GM23338 (cell line): ENCODE results near the gene ZSCAN9. TPM values are rescaled to one million over a fixed set of nuclear protein-coding genes. Genes with fewer than 3 reads are reported as not detected.
A peak's percentile ranks its signal among the peaks of the same experiment; 100 is the strongest.

Source experiments
- ATAC-seq: fragments of 200-7000 bp; cut with Tn5 transposase; 3 replicates; pipeline ENCODE4 v1.9.1; 2020
- DNase-seq: peaks from one replicate; pipeline ENCODE4 v3.0.0-alpha.2; 2015; ENCODE audit warnings: low spot score
- H2AFZ ChIP-seq: fragments of 200-600 bp; sonication (generic); 2 replicates; pipeline ENCODE4 v1.8.0; 2016; ENCODE audit warnings: antibody characterized with exemption, mild to moderate bottlenecking, moderate library complexity
- H3F3A ChIP-seq: fragments of 200-600 bp; sonication (generic); replicated peaks from 2 replicates; pipeline ENCODE4 v1.8.0; 2017; ENCODE audit warnings: antibody characterized with exemption, mixed run types, low read depth
- H3K27ac ChIP-seq: fragments of 200-600 bp; sonication (generic); 2 replicates; pipeline ENCODE4 v1.6.1; 2016; ENCODE audit warnings: low read depth
- H3K27me3 ChIP-seq: fragments of 200-600 bp; sonication (generic); 2 replicates; pipeline ENCODE4 v1.8.0; 2016; ENCODE audit warnings: mild to moderate bottlenecking, mixed run types, moderate library complexity; ENCODE audit not compliant: insufficient read depth
- H3K36me3 ChIP-seq: fragments of 200-600 bp; sonication (generic); 2 replicates; pipeline ENCODE4 v1.8.0; 2016; ENCODE audit warnings: mild to moderate bottlenecking; ENCODE audit not compliant: insufficient read depth
- H3K4me1 ChIP-seq: fragments of 200-600 bp; sonication (generic); 2 replicates; pipeline ENCODE4 v1.8.0; 2016; ENCODE audit warnings: mild to moderate bottlenecking, moderate library complexity; ENCODE audit not compliant: insufficient read depth
- H3K4me2 ChIP-seq: fragments of 200-600 bp; sonication (generic); 2 replicates; pipeline ENCODE4 v1.7.1; 2017; ENCODE audit warnings: mixed run types
- H3K4me3 ChIP-seq: fragments of 200-600 bp; sonication (generic); 2 replicates; pipeline ENCODE4 v1.6.1; 2016; ENCODE audit warnings: mixed run types
- H3K79me2 ChIP-seq: fragments of 200-600 bp; sonication (generic); replicated peaks from 2 replicates; pipeline ENCODE4 v1.8.0; 2017; ENCODE audit warnings: mild to moderate bottlenecking; ENCODE audit not compliant: insufficient read depth
- H3K9me2 ChIP-seq: fragments of 200-600 bp; sonication (generic); 2 replicates; pipeline ENCODE4 v1.8.0; 2017; ENCODE audit not compliant: insufficient read depth
- H4K20me1 ChIP-seq: fragments of 200-600 bp; sonication (generic); replicated peaks from 2 replicates; pipeline ENCODE4 v1.8.0; 2017; ENCODE audit warnings: mild to moderate bottlenecking; ENCODE audit not compliant: insufficient read depth
- H3K27ac Mint-ChIP-seq: 2 replicates; pipeline ENCODE4 v1.8.0; 2020; ENCODE audit warnings: inconsistent platforms, mild to moderate bottlenecking, moderate library complexity, mixed read lengths
- H3K27me3 Mint-ChIP-seq: 3 replicates; pipeline ENCODE4 v1.8.0; 2022; ENCODE audit warnings: low read depth, mild to moderate bottlenecking, moderate library complexity, mixed read lengths, inconsistent platforms; ENCODE audit not compliant: insufficient read depth, poor library complexity
- H3K36me3 Mint-ChIP-seq: 3 replicates; pipeline ENCODE4 v1.8.0; 2021; ENCODE audit warnings: low read depth, mild to moderate bottlenecking, inconsistent platforms, moderate library complexity, mixed read lengths
- H3K4me1 Mint-ChIP-seq: 3 replicates; pipeline ENCODE4 v1.8.0; 2020; ENCODE audit warnings: mild to moderate bottlenecking, inconsistent platforms, mixed read lengths
- H3K4me3 Mint-ChIP-seq: 3 replicates; pipeline ENCODE4 v1.8.0; 2021; ENCODE audit warnings: moderate library complexity, mild to moderate bottlenecking, inconsistent platforms, mixed read lengths
- H3K9me3 Mint-ChIP-seq: 3 replicates; pipeline ENCODE4 v1.8.0; 2020; ENCODE audit warnings: moderate library complexity, mild to moderate bottlenecking, inconsistent platforms, mixed read lengths
- CTCF ChIP-seq, 2 experiments: fragments of 200-600 bp in 1 of 2; sonication (generic) in 1 of 2; conservative IDR thresholded peaks; 2 replicates each; pipeline versions ENCODE4 v1.5.1 to v1.6.1; 2016 to 2017; ENCODE audit warnings: antibody characterized with exemption in 2 of 2, low read depth in 2 of 2, mild to moderate bottlenecking in 2 of 2, moderate library complexity in 1 of 2
- ETS1 ChIP-seq: IDR thresholded peaks from 2 replicates; pipeline ENCODE4 v1.6.1; 2016; ENCODE audit warnings: antibody characterized with exemption
- EZH2 ChIP-seq: fragments of 200-600 bp; sonication (generic); IDR thresholded peaks from one replicate; pipeline ENCODE4 v1.8.0; 2017; ENCODE audit warnings: antibody characterized with exemption, mild to moderate bottlenecking, low read depth; ENCODE audit not compliant: unreplicated experiment
- EZH2phosphoT487 ChIP-seq: fragments of 200-600 bp; sonication (generic); IDR thresholded peaks from one replicate; pipeline ENCODE4 v1.8.1; 2018; ENCODE audit warnings: antibody characterized with exemption; ENCODE audit not compliant: unreplicated experiment
- JUNB ChIP-seq: IDR thresholded peaks from one replicate; pipeline ENCODE4 v1.6.1; 2016; ENCODE audit warnings: antibody characterized with exemption; ENCODE audit not compliant: unreplicated experiment
- NANOG ChIP-seq: IDR thresholded peaks from 2 replicates; pipeline ENCODE4 v1.6.1; 2016; ENCODE audit warnings: antibody characterized with exemption, borderline replicate concordance
- POLR2AphosphoS5 ChIP-seq: IDR thresholded peaks from 2 replicates; pipeline ENCODE4 v1.6.1; 2016; ENCODE audit warnings: antibody characterized with exemption, low read depth
- REST ChIP-seq: IDR thresholded peaks from one replicate; pipeline ENCODE4 v1.6.1; 2018; ENCODE audit warnings: antibody characterized with exemption; ENCODE audit not compliant: unreplicated experiment
- STAT1 ChIP-seq: IDR thresholded peaks from one replicate; pipeline ENCODE4 v1.6.1; 2016; ENCODE audit warnings: antibody characterized with exemption; ENCODE audit not compliant: unreplicated experiment
- ZNF114 ChIP-seq: fragments of 250-450 bp; sonication (Bioruptor Pico); IDR thresholded peaks from 2 replicates; pipeline ENCODE4 v1.5.0; 2020; ENCODE audit warnings: mild to moderate bottlenecking, moderate library complexity
- ZNF331 ChIP-seq: fragments of 250-450 bp; sonication (Bioruptor Pico); IDR thresholded peaks from 2 replicates; pipeline ENCODE4 v1.5.0; 2020; ENCODE audit warnings: low read depth, mild to moderate bottlenecking, moderate library complexity
- polyA plus RNA-seq: library from polyadenylated mRNA; unstranded; fragments of >200 nt; fragmentation: Nextera tagmentation; extraction: Ambion mirVana; gene quantifications from 2 replicates; pipeline ENCODE4 v1.2.1, GENCODE V29; 2016
- total RNA-seq: library from RNA; depleted of rRNA; stranded (reverse); fragments of >200 nt; shearing (Covaris generic); gene quantifications from 2 replicates; pipeline ENCODE4 v1.2.3, GENCODE V29; 2014

ZSCAN9 gene
- total and polyA plus RNA-seq, 2 experiments from 2014 or later, result 10.0 to 10.9 TPM

- Mint-ChIP-seq H3K4me1 (peaks cover 7% of the 10 kb centered on the region; the same call in 2 of the 3 replicates), H3K27ac (no peak overlapping the region), H3K36me3 (no peaks in the 10 kb centered on the region), H3K9me3 (no peaks in the 10 kb centered on the region), H3K27me3 (peaks cover 69% of the 10 kb centered on the region), H3K4me3 (peak overlapping the region; percentile 85)
- Histone ChIP-seq H3K4me2 (peak overlapping the region; percentile 90), H4K20me1 (peaks cover 5% of the 10 kb centered on the region; the same call in 1 of the 2 replicates), H3K36me3 (no peaks in the 10 kb centered on the region), H3K9me2 (no peaks in the 10 kb centered on the region), H2AFZ (no peak overlapping the region), H3F3A (no peaks in the 10 kb centered on the region), H3K27ac (no peak overlapping the region), H3K79me2 (no peaks in the 10 kb centered on the region), H3K4me3 (peak overlapping the region; percentile 67), H3K4me1 (peaks cover 9% of the 10 kb centered on the region), H3K27me3 (peaks cover 95% of the 10 kb centered on the region)
- no peak for DNase-seq
- TF ChIP-seq POLR2AphosphoS5 (no peak), ETS1 (no peak), EZH2 (no peak), STAT1 (no peak), CTCF (conservative IDR thresholded peaks at IDR 0.05; ENCODE audit: low read depth in 2 of 2) (no peak), REST (no peak), NANOG (no peak), ZNF331 (no peak), EZH2phosphoT487 (no peak), JUNB (no peak), ZNF114 (CRISPR knock-in tag) (no peak)
- no peak for ATAC-seq
Measured at GRCh38 chr6:28206527-28206926, 18.5 kb upstream of the ZSCAN9 start.
